ENCODE results near the gene APC. TPM values are rescaled to one million over a fixed set of nuclear protein-coding genes. Genes with fewer than 3 reads are reported as not detected.

APC gene
- total RNA-seq, 1 experiment from 2014 or later, result 33.7 TPM

GRCh38 chr5:112690605-112691338 is 46.9 kb upstream of the APC start:
- intact Hi-C loops (cut with micrococcal nuclease; ENCODE audit: unreplicated experiment), result loop anchor here (2.0 to 5.0 kb wide), 2 partner anchors 66 to 157 kb away; no protein-coding TSS in a partner anchor
- no TSS peak for BruUV-seq (replicated peaks)
- no peak; the same call in 1 of the 2 replicates for ATAC-seq
- Histone ChIP-seq H3K27ac (ENCODE audit: low read length) (no peak overlapping the region), H3K36me3 (ENCODE audit: control insufficient read depth, insufficient read depth, low read length) (no peaks in the 10 kb centered on the region), H3K4me1 (ENCODE audit: control insufficient read depth, insufficient read depth, low read length) (no peaks in the 10 kb centered on the region), H3K4me3 (ENCODE audit: low read depth in 2 of 2, low read length in 2 of 2) (no peak overlapping the region), H3K27me3 (ENCODE audit: control insufficient read depth, insufficient read depth, low read length) (peaks cover 11% of the 10 kb centered on the region), H3K9me3 (ENCODE audit: control insufficient read depth, insufficient read depth, low read depth, low read length) (no peaks in the 10 kb centered on the region)
- DNase-seq (ENCODE audit: low read depth, low spot score), result no peak
- in situ Hi-C loops (cut with HindIII; ENCODE audit: low pct_unique_long_range_greater_than_20kb, low sequenced_read_pairs), result no loop called here
- TF ChIP-seq REST (IDR thresholded peaks at IDR 0.05; ENCODE audit: insufficient read depth in 1 of 2, low read depth in 2 of 2, low read length in 1 of 2) (no peak), TCF7L2 (IDR thresholded peaks at IDR 0.05; ENCODE audit: low read depth, low read length) (no peak), CTCF (IDR thresholded peaks at IDR 0.05) (no peak), SIN3A (IDR thresholded peaks at IDR 0.05; ENCODE audit: borderline replicate concordance, insufficient read depth, low read depth, low read length) (no peak), POLR2AphosphoS5 (IDR thresholded peaks at IDR 0.05; ENCODE audit: low read depth, low read length) (no peak)
- ChIA-PET POLR2A (no interaction called here), CTCF (interaction anchor here (1.3 kb wide), 1 partner anchor 66 kb away, joined by 6 read pairs; no protein-coding TSS in a partner anchor)

- Histone ChIP-seq H3K4me3 (ENCODE audit: low read depth in 2 of 2, low read length in 2 of 2) (no peak overlapping the region), H3K27ac (ENCODE audit: low read length) (no peak overlapping the region), H3K27me3 (ENCODE audit: control insufficient read depth, insufficient read depth, low read length) (peaks cover 10% of the 10 kb centered on the region), H3K9me3 (ENCODE audit: control insufficient read depth, insufficient read depth, low read depth, low read length) (no peaks in the 10 kb centered on the region), H3K4me1 (ENCODE audit: control insufficient read depth, insufficient read depth, low read length) (no peaks in the 10 kb centered on the region), H3K36me3 (ENCODE audit: control insufficient read depth, insufficient read depth, low read length) (no peaks in the 10 kb centered on the region)
- in situ Hi-C loops (cut with HindIII; ENCODE audit: low pct_unique_long_range_greater_than_20kb, low sequenced_read_pairs), result no loop called here
- ChIA-PET POLR2A (no interaction called here), CTCF (interaction anchor here (1.0 to 1.3 kb wide), 2 partner anchors 66 to 157 kb away, joined by 6 read pairs; no protein-coding TSS in a partner anchor)
- intact Hi-C loops (cut with micrococcal nuclease; ENCODE audit: unreplicated experiment), result loop anchor here (2.0 to 5.0 kb wide), 2 partner anchors 65 to 156 kb away; no protein-coding TSS in a partner anchor
- DNase-seq (ENCODE audit: low read depth, low spot score) (no peak), ATAC-seq (peak; percentile 65; the same call in 1 of the 2 replicates)
- TF ChIP-seq SIN3A (IDR thresholded peaks at IDR 0.05; ENCODE audit: borderline replicate concordance, insufficient read depth, low read depth, low read length), result no peak
- no TSS peak for BruUV-seq (replicated peaks)
Measured at GRCh38 chr5:112691339-112691680, 46.4 kb upstream of the APC start.

GRCh38 chr5:112691758-112692157 is 45.9 kb upstream of the APC start:
- H3K4me1 ChIP-seq (ENCODE audit: control insufficient read depth, insufficient read depth, low read length), result no peaks in the 10 kb centered on the region
- H3K4me3 ChIP-seq (ENCODE audit: low read depth in 2 of 2, low read length in 2 of 2), result no peak overlapping the region
- ATAC-seq (peak; percentile 79), DNase-seq (ENCODE audit: low read depth, low spot score) (peak; percentile 20)
- H3K27ac ChIP-seq (ENCODE audit: low read length), result no peak overlapping the region
- H3K9me3 ChIP-seq (ENCODE audit: control insufficient read depth, insufficient read depth, low read depth, low read length), result no peaks in the 10 kb centered on the region
- in situ Hi-C loops (cut with HindIII; ENCODE audit: low pct_unique_long_range_greater_than_20kb, low sequenced_read_pairs) (no loop called here), intact Hi-C loops (cut with micrococcal nuclease; ENCODE audit: unreplicated experiment) (loop anchor here (2.0 to 5.0 kb wide), 2 partner anchors 65 to 156 kb away; no protein-coding TSS in a partner anchor)
- peaks cover 5% of the 10 kb centered on the region for H3K27me3 ChIP-seq (ENCODE audit: control insufficient read depth, insufficient read depth, low read length)
- ChIA-PET POLR2A (no interaction called here), CTCF (interaction anchor here (0.6 to 1.3 kb wide), 3 partner anchors 65 to 1177 kb away, joined by 4 to 6 read pairs (median 6); no protein-coding TSS in a partner anchor)
- H3K36me3 ChIP-seq (ENCODE audit: control insufficient read depth, insufficient read depth, low read length), result no peaks in the 10 kb centered on the region
- no TSS peak for BruUV-seq (replicated peaks)
- TF ChIP-seq POLR2AphosphoS5 (IDR thresholded peaks at IDR 0.05; ENCODE audit: low read depth, low read length), result no peak
- TF ChIP-seq CTCF (IDR thresholded peaks at IDR 0.05), result peak; percentile 67
- no peak for TF ChIP-seq SIN3A (IDR thresholded peaks at IDR 0.05; ENCODE audit: borderline replicate concordance, insufficient read depth, low read depth, low read length)
- TF ChIP-seq REST (IDR thresholded peaks at IDR 0.05; ENCODE audit: insufficient read depth in 1 of 2, low read depth in 2 of 2, low read length in 1 of 2), result no peak
- no peak for TF ChIP-seq TCF7L2 (IDR thresholded peaks at IDR 0.05; ENCODE audit: low read depth, low read length)
